HepG2 (cell line): ENCODE results near the gene MLNR. TPM values are rescaled to one million over a fixed set of nuclear protein-coding genes. Genes with fewer than 3 reads are reported as not detected.

Experiments
- ATAC-seq: fragments of 200-7000 bp; cut with Tn5 transposase; 3 replicates; pipeline ENCODE4 v1.9.1; 2020; ENCODE audit warnings: mild to moderate bottlenecking, moderate library complexity
- BruUV-seq: library from RNA; stranded (reverse); fragments of 400-500 nt; replicated peaks from 2 replicates; lab custom pipeline; 2021; lab: Mats Ljungman, UMichigan
- CTCF ChIA-PET: fragments of 300-600 bp; formaldehyde crosslinking; extraction: SDS; loops from one replicate; lab custom pipeline; 2021; ENCODE audit warnings: low total read pairs, inconsistent platforms, low intra/inter-chr PET ratio; lab: Yijun Ruan, JAX
- POLR2A ChIA-PET: fragments of 350-600 bp; sonication (Branson Sonifier 250); formaldehyde crosslinking; loops from one replicate; lab custom pipeline; 2020; ENCODE audit warnings: antibody characterized with exemption, inconsistent platforms; lab: Yijun Ruan, JAX
- DNase-seq: peaks from one replicate; pipeline ENCODE4 v3.0.0-alpha.2; 2015; ENCODE audit warnings: low spot score
- FAIRE-seq: peaks from 3 replicates; lab custom pipeline; 2011; peaks lifted over from hg19 to GRCh38; lab: Jason Lieb, UNC
- H2AFZ ChIP-seq: one replicate; pipeline ENCODE4 v1.6.1; 2011; ENCODE audit warnings: low read length, inconsistent platforms
- H3K27ac ChIP-seq: fragments of 300-600 bp; 3 replicates; pipeline ENCODE4 v1.8.0; 2011; ENCODE audit warnings: mixed run types, mild to moderate bottlenecking, mixed read lengths, low read length, inconsistent platforms; ENCODE audit not compliant: insufficient read depth; ENCODE audit errors: extremely low read length
- H3K27me3 ChIP-seq, 2 experiments: fragments of 200-600 bp in 1 of 2; 2 replicates in 1 of 2; 3 replicates in 1 of 2; pipeline versions ENCODE4 v1.6.0 to v1.8.0; 2011; ENCODE audit warnings: low read length in 2 of 2, mild to moderate bottlenecking in 2 of 2, moderate library complexity in 2 of 2, inconsistent platforms in 1 of 2; ENCODE audit not compliant: insufficient read depth in 2 of 2, control insufficient read depth in 1 of 2
- H3K36me3 ChIP-seq, 2 experiments: fragments of 200-600 bp in 1 of 2; replicated peaks in 1 of 2; 2 replicates in 1 of 2; 3 replicates in 1 of 2; pipeline versions ENCODE4 v1.5.1 to v1.8.0; 2011; ENCODE audit warnings: low read length in 2 of 2, inconsistent platforms in 1 of 2; ENCODE audit not compliant: insufficient read depth in 2 of 2, control insufficient read depth in 1 of 2
- H3K4me1 ChIP-seq: 2 replicates; pipeline ENCODE4 v1.5.1; 2012; ENCODE audit warnings: low read length, inconsistent platforms; ENCODE audit not compliant: insufficient read depth
- H3K4me2 ChIP-seq: 2 replicates; pipeline ENCODE4 v1.6.0; 2011; ENCODE audit warnings: low read depth, low read length, inconsistent platforms
- H3K4me3 ChIP-seq, 3 experiments: fragments of 200-600 bp in 1 of 3; sonication (generic), shearing (Covaris generic) in 1 of 3; replicated peaks in 1 of 3; 2 replicates each; pipeline ENCODE4 v1.5.1; 2011 to 2016; ENCODE audit warnings: low read length in 3 of 3, inconsistent platforms in 2 of 3, low read depth in 2 of 3, mild to moderate bottlenecking in 2 of 3, control low read depth in 1 of 3, mixed read lengths in 1 of 3; ENCODE audit not compliant: insufficient read depth in 1 of 3
- H3K79me2 ChIP-seq: one replicate; pipeline ENCODE4 v1.6.1; 2011; ENCODE audit warnings: low read length, inconsistent platforms; ENCODE audit not compliant: insufficient read depth
- H3K9ac ChIP-seq: 2 replicates; pipeline ENCODE4 v1.6.0; 2011; ENCODE audit warnings: mild to moderate bottlenecking, low read depth, low read length, inconsistent platforms; ENCODE audit not compliant: insufficient read depth
- H3K9me3 ChIP-seq: 2 replicates; pipeline ENCODE4 v1.5.1; 2012; ENCODE audit warnings: mild to moderate bottlenecking, low read length
- H4K20me1 ChIP-seq: 2 replicates; pipeline ENCODE4 v1.6.0; 2011; ENCODE audit warnings: inconsistent platforms, mild to moderate bottlenecking, low read length, moderate library complexity; ENCODE audit not compliant: insufficient read depth
- NFE2 ChIP-seq: sonication (generic); formaldehyde crosslinking; IDR thresholded peaks from 2 replicates; pipeline ENCODE4 v1.4.0; 2020; ENCODE audit warnings: missing genetic modification reagents
- RBM22 ChIP-seq: fragments of 200-400 bp; formaldehyde crosslinking; optimal IDR thresholded peaks from 2 replicates; pipeline ENCODE3; 2017; ENCODE audit warnings: mild to moderate bottlenecking, low read length, moderate library complexity
- ZNF570 ChIP-seq: sonication (generic); formaldehyde crosslinking; IDR thresholded peaks from 2 replicates; pipeline ENCODE4 v1.4.0; 2020; ENCODE audit warnings: mild to moderate bottlenecking, missing genetic modification reagents, borderline replicate concordance
- WGBS: methylation state at CpG from one replicate; pipeline ENCODE4 v1.1.6; 2017; ENCODE audit warnings: low lambda C conversion rate; 5-methylcytosine and 5-hydroxymethylcytosine counted together
- in situ Hi-C: cut with HindIII; loops from 2 replicates; pipeline ENCODE4 v1.10.0; 2017; ENCODE audit warnings: low pct_unique_long_range_greater_than_20kb; ENCODE audit not compliant: extremely low pct_ligation_motif_present
- intact Hi-C: fragments of 100-400 bp; cut with micrococcal nuclease; formaldehyde crosslinking; loops from one replicate; pipeline ENCODE4 v1.10.0; 2022; ENCODE audit not compliant: unreplicated experiment
- polyA plus RNA-seq, 8 experiments: library from polyadenylated mRNA; depleted of rRNA in 3 of 8; stranded (reverse) in 7 of 8; unstranded in 1 of 8; fragments of >200 nt; fragmentation: Illumina TruSeq in 4 of 8; extraction: Trizol in 4 of 8; gene quantifications; 2 replicates each; pipeline versions ENCODE4 v1.2.1 to v1.2.3, GENCODE V29; 2011 to 2016; ENCODE audit warnings: low read depth in 4 of 8, missing spikeins in 1 of 8, mixed read lengths in 1 of 8; ENCODE audit not compliant: insufficient read depth in 1 of 8
- small RNA-seq, 3 experiments: library from RNA; depleted of rRNA; stranded (forward); fragments of <200 nt; gene quantifications; one replicate each; pipeline ENCODE3, GENCODE V24; 2012; ENCODE audit warnings: low read depth in 2 of 3, low replicate concordance in 1 of 3; ENCODE audit not compliant: insufficient read length in 3 of 3, insufficient read depth in 2 of 3
- total RNA-seq, 5 experiments: library from RNA; depleted of rRNA; stranded (reverse); fragments of >200 nt; fragmentation: Illumina TruSeq; extraction: Trizol; gene quantifications; 2 replicates each; pipeline ENCODE4 v1.2.3, GENCODE V29; 2016; ENCODE audit warnings: low read depth in 1 of 5
- TF ChIP-seq, protein P1 (sequence below): sonication (generic); formaldehyde crosslinking; IDR thresholded peaks from 2 replicates; pipeline ENCODE4 v1.4.0; 2020; ENCODE audit warnings: missing genetic modification reagents
- TF ChIP-seq, protein P2 (sequence below), 2 experiments: IDR thresholded peaks; 2 replicates each; pipeline ENCODE4 v1.6.1; 2011 to 2012; ENCODE audit warnings: low read length in 2 of 2, borderline replicate concordance in 1 of 2, low read depth in 1 of 2, mild to moderate bottlenecking in 1 of 2, moderate library complexity in 1 of 2

Gene MLNR
- total and polyA plus RNA-seq, 2 of the 13 experiments (the other 11 are each of a cell fraction or from before 2014, with no cell fraction given), result 0.46 TPM; not detected in 1

DNA sequence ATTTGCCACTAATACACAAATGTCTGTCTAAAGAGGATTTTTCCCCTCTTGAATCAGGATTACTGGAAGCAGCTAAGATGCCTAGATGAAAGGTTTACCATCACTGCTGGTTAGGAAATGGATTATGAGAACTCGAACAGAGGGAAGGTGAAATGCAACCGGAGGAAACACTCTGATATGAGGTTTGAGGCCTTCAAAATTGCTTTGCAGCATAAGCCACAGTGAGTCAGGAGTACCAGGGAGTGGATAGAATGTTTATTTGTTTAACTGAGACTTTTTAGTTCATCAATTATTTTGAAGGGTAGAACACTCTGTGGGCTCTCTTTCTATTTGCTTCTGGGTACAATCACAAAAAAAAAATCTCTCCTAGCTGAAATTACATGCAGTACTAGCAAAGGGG lies 45.7 kb downstream of the MLNR start (continued):
- TF ChIP-seq, protein P1, sequence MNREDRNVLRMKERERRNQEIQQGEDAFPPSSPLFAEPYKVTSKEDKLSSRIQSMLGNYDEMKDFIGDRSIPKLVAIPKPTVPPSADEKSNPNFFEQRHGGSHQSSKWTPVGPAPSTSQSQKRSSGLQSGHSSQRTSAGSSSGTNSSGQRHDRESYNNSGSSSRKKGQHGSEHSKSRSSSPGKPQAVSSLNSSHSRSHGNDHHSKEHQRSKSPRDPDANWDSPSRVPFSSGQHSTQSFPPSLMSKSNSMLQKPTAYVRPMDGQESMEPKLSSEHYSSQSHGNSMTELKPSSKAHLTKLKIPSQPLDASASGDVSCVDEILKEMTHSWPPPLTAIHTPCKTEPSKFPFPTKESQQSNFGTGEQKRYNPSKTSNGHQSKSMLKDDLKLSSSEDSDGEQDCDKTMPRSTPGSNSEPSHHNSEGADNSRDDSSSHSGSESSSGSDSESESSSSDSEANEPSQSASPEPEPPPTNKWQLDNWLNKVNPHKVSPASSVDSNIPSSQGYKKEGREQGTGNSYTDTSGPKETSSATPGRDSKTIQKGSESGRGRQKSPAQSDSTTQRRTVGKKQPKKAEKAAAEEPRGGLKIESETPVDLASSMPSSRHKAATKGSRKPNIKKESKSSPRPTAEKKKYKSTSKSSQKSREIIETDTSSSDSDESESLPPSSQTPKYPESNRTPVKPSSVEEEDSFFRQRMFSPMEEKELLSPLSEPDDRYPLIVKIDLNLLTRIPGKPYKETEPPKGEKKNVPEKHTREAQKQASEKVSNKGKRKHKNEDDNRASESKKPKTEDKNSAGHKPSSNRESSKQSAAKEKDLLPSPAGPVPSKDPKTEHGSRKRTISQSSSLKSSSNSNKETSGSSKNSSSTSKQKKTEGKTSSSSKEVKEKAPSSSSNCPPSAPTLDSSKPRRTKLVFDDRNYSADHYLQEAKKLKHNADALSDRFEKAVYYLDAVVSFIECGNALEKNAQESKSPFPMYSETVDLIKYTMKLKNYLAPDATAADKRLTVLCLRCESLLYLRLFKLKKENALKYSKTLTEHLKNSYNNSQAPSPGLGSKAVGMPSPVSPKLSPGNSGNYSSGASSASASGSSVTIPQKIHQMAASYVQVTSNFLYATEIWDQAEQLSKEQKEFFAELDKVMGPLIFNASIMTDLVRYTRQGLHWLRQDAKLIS, result no peak
- no peak for TF ChIP-seq NFE2 (CRISPR knock-in tag)
- no peak for TF ChIP-seq ZNF570 (CRISPR knock-in tag)
- TF ChIP-seq RBM22, result no peak

DNA sequence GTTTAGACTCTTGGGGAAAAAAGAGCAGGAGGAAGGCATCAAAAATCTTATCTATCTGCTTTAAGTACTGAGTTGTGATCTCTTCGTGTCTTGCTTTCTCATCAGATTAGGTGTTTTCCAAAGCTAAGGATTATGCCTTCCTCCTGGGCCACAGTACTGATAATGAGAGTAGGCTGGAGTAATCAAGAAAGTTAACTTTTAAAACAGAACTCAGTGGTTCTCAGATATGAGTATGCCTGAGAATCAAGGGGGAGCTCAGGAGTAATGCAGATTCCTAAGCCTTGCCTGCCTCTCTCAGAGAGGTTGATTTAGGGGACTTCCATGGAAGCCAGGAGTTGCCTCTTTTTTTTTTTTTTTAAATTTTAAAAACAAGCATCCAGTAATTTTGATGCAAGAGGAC lies 51.1 kb downstream of the MLNR start:
- Histone ChIP-seq H3K4me1 (no peaks in the 10 kb centered on the region), H3K36me3 (peaks cover 0 to 6% of the 10 kb centered on the region in 2 experiments; a peak in 1 of 5 replicates), H3K4me2 (no peak overlapping the region), H3K9ac (no peak overlapping the region), H3K79me2 (no peaks in the 10 kb centered on the region), H3K27ac (no peak overlapping the region), H2AFZ (no peak overlapping the region), H4K20me1 (no peaks in the 10 kb centered on the region), H3K27me3 (no peaks in the 10 kb centered on the region), H3K9me3 (no peaks in the 10 kb centered on the region), H3K4me3 (no peak overlapping the region)
- in situ Hi-C loops (no loop called here), intact Hi-C loops (no loop called here)
- ChIA-PET CTCF (no interaction called here), POLR2A (no interaction called here)
- WGBS, result 0% methylated on average over 1 of the region's 1 CpG
- no TSS peak for BruUV-seq
- DNase-seq (no peak), ATAC-seq (no peak), FAIRE-seq (no peak)
- TF ChIP-seq, protein P2, sequence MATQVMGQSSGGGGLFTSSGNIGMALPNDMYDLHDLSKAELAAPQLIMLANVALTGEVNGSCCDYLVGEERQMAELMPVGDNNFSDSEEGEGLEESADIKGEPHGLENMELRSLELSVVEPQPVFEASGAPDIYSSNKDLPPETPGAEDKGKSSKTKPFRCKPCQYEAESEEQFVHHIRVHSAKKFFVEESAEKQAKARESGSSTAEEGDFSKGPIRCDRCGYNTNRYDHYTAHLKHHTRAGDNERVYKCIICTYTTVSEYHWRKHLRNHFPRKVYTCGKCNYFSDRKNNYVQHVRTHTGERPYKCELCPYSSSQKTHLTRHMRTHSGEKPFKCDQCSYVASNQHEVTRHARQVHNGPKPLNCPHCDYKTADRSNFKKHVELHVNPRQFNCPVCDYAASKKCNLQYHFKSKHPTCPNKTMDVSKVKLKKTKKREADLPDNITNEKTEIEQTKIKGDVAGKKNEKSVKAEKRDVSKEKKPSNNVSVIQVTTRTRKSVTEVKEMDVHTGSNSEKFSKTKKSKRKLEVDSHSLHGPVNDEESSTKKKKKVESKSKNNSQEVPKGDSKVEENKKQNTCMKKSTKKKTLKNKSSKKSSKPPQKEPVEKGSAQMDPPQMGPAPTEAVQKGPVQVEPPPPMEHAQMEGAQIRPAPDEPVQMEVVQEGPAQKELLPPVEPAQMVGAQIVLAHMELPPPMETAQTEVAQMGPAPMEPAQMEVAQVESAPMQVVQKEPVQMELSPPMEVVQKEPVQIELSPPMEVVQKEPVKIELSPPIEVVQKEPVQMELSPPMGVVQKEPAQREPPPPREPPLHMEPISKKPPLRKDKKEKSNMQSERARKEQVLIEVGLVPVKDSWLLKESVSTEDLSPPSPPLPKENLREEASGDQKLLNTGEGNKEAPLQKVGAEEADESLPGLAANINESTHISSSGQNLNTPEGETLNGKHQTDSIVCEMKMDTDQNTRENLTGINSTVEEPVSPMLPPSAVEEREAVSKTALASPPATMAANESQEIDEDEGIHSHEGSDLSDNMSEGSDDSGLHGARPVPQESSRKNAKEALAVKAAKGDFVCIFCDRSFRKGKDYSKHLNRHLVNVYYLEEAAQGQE (IDR thresholded peaks at IDR 0.05; ENCODE audit: borderline replicate concordance in 1 of 2, low read depth in 1 of 2, low read length in 2 of 2), result no peak

Small RNA genes within 50 kb of the gene (small RNA-seq; reads per million reads assigned to genes)
- 0 reads per million in 3 experiments for gene COX7CP1

Other genes starting within 250 kb of the MLNR start
- 39.3 and 61.0 TPM in 2 replicates for gene FNDC3A, start 244.4 kb upstream of the MLNR start, total RNA-seq (2016; rRNA removed; fragmentation: Illumina TruSeq; extraction: Trizol)
- 31.8 and 36.7 TPM in 2 replicates for gene FNDC3A, start 244.4 kb upstream of the MLNR start, polyA plus RNA-seq (2011; rRNA removed)
- gene CDADC1, start 27.6 kb downstream of the MLNR start, total RNA-seq (2016; rRNA removed; fragmentation: Illumina TruSeq; extraction: Trizol), result 9.0 and 10.8 TPM in 2 replicates
- 2.4 and 2.7 TPM in 2 replicates for gene CDADC1, start 27.6 kb downstream of the MLNR start, polyA plus RNA-seq (2011; rRNA removed)
- 6.1 and 8.3 TPM in 2 replicates for gene CAB39L, start 223.7 kb downstream of the MLNR start, total RNA-seq (2016; rRNA removed; fragmentation: Illumina TruSeq; extraction: Trizol)
- 2.2 and 3.1 TPM in 2 replicates for gene CAB39L, start 223.7 kb downstream of the MLNR start, polyA plus RNA-seq (2011; rRNA removed)
- 8.7 and 9.5 TPM in 2 replicates for gene SETDB2, start 223.9 kb downstream of the MLNR start, total RNA-seq (2016; rRNA removed; fragmentation: Illumina TruSeq; extraction: Trizol)
- 6.1 and 8.1 TPM in 2 replicates for gene SETDB2, start 223.9 kb downstream of the MLNR start, polyA plus RNA-seq (2011; rRNA removed)